GM18498 (cell line): ENCODE results near the gene DRAXIN.
A peak's percentile ranks its signal among the peaks of the same experiment; 100 is the strongest.
"Not testable (repeated sequence)": the region's sequence is repeated elsewhere in the genome, so short reads cannot be mapped to it uniquely, and the experiment has no call there.

ENCODE experiments used
- ATAC-seq: cut with Tn5 transposase; IDR thresholded peaks from one replicate; pipeline ENCODE4 v1.9.1; 2021; ENCODE audit warnings: mild to moderate bottlenecking, moderate library complexity; ENCODE audit not compliant: unreplicated experiment

DRAXIN gene

DNA sequence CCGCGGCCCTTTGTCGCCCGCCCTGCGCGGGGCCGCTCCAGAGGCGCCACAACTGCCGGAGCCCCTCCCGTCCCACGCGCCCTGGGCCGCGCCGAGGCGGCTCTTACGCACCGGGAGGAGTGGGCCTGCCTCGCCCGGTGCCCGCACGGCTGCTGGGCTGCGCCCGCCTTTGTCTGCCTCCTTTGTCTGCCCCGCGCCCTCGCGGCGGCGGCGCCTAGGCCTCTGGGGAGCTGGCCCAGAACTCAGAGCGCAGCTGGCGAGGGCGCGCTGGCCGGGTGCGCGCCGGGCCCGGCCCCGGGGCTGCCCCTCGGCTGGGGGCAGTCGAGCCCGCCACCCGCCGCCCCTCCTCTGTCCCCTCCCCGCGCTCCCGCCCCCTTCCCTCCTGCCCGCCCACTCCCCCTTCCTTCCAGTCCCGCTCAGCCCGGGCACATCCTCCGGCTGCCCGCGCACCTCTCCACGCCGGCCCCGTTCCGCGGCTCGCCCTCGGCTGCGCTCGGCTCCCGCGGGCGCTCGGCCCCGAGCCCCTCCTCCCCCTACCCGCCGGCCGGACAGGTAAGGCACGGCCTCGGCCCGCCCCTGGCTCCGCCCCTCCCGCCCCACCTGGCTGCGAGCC is at the start of gene DRAXIN:
Gene DRAXIN, plus strand, starts transcription at position 409 of the 613 bp plus-strand sequence. CDS start 14,549 bp downstream, outside the sequence.
- ATAC-seq = no peak

DNA sequence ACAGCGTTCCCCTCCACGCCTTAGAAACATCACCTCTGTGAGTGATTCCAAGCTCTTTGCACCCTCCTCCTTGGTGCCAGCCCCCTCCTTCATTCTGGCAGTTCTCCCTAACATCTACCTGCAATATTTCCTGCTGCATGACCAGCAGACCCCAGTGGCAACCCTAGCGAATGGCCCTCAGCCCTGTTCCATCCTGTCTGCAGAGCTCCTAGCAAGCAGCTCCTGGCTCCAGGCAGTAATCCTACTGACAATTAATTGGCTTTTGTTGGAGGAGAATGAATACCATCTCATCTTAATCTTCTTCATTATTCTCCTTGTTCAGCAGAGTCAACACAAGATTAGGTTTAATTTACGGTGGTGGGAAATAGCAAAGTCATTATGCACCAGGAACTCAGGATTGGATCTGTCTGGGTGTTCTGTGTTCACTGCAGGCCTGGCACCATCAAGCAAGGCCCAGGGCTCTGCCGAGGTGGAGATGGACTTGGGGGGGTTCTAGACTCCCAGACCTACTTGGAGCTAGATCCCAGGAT is 49.7 kb upstream of the DRAXIN start:
- ATAC-seq = no peak

DNA sequence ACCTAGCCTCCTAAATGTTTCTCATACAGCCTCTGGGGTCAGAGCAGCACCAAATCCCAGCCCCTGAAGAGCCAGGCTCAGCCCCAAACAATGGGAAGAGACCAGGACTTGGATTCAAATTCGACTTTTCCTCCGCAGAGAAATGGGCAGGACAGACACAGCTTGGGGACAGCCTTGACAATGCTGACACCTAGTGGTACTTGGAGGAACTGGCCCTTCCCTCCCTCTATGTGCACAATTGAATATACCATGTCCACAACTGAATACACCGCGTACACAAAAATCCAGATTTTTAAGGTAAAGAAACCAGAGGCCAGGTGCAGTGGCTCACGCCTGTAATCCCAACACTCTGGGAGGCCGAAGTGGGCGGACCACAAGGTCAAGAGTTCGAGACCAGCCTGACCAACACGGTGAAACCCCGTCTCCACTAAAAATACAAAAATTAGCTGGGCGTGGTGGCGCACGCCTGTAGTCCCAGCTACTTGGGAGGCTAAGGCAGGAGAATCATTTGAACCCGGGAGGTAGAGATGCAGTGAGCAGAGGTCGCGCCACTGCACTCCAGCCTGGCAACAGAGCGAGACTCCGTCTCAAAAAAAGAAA is 49.0 kb upstream of the DRAXIN start:
- ATAC-seq = not testable (repeated sequence)

DNA sequence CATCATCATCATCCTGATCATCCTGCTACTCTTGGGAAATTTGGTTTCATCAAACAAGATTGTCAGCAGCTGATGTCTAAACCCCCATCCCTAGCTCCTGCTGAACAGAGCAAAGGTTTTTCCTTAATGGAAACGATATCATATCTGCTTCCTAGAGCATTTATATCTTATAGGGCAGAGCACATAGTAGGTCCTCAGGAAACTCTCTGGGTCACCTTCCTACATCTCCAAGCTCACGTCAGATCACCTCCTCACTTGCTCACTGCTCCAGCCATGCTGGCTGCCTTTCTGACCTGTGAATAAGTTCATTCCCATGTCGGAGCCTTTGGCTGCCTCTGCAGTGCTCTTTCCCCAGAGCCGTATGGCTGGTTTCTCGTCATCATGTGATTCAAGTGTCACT is 47.7 kb upstream of the DRAXIN start:
- no peak for ATAC-seq

DNA sequence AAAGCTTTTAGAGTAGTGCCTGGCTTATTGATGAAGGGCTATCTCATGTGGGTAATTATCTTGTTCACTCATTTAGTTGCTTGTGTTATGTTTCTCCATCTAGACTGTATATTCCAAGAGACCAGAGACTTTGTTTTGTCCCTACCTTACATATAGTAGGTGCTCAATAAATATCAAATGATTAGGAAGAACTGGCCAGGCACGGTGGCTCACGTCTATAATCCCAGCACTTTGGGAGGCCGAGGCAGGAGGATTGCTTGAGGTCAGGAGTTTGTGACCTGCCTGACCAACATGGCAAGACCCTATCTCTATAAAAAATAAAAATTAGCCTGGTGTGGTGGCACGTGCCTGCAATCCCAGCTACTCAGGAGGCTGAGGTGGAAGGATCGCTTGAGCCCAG is 46.2 kb upstream of the DRAXIN start:
- ATAC-seq = no peak

- no peak for ATAC-seq
Observed at GRCh38 chr1:11645670-11646265, 45.7 kb upstream of the DRAXIN start.

GRCh38 chr1:11646317-11646716 is 45.2 kb upstream of the DRAXIN start:
- no peak for ATAC-seq

DNA sequence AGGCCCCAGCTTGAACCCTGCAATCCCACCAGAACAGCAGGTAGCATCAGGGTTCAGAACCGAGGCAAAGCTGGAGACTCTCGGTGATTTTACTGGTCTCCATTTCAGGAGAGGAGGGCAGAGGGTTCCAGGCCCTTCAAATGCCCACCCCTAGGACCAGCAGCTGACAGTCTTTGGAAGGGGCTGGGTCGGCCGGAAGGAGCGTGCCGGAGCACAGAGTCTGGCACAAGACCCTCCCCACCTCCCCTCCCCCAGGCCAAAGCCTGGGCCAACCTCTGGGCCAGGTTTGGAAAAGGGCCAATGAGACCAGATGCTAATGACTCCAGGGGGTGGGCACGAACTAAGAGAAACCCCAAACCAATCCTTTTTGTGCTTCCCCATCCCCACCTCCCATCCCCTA is 44.2 kb upstream of the DRAXIN start:
- ATAC-seq = no peak

GRCh38 chr1:11648039-11648438 is 43.5 kb upstream of the DRAXIN start:
- no peak for ATAC-seq

GRCh38 chr1:11648732-11649158 is 42.8 kb upstream of the DRAXIN start:
- ATAC-seq = no peak

DNA sequence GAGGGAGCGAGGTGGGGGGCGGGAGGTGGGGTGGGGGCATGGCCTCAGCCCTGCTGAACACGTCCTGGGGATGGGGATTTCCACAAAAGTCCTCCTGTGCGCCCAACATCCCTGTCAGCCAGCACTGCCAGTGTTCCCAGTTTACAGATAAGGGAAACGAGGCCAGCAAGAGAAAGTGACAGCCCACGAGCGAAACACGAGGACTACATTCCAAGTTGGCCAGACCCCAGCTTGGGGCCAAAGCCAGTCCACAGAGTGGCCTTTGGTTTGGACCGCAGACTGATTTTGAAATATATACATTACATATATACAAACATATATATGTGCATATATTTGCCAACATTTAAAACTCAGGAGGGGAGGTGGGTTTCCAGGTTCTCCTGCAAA is 42.3 kb upstream of the DRAXIN start:
- no peak for ATAC-seq

- no peak for ATAC-seq
Observed at GRCh38 chr1:11649624-11650330, 41.7 kb upstream of the DRAXIN start.

DNA sequence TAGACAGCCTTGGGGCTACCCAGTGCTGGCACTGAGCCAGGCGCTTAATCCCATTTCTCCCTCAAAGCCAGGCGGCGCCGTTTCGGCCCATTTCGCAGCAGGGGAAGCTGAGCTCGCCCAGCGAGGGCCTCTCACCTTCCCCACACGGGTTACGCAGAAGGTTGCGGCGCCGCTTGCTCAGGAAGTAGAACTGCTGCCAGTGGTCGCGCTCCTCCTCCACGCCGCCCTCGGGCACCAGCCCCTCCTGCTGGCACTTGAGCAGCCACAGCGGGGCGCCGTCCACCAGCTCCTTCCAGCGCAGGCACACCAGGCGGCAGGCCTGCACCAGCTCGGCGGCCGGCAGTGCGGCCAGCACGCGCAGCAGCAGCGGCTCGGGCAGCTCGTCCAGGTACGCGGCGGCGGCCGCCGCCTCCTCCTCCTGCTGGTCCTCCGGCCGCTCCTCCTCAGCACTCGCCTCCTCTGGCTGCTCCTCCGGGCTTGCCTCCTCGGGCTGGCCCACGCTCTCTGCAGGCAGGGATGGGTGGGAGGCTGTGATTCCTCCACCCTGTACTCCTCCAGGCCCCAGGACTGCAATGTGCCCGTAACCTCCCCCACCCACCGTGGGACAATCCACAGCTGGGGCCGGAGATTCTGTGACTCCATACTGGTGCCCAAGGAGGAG is 41.0 kb upstream of the DRAXIN start:
- no peak for ATAC-seq

GRCh38 chr1:11651017-11651416 is 40.5 kb upstream of the DRAXIN start:
- ATAC-seq = no peak

DNA sequence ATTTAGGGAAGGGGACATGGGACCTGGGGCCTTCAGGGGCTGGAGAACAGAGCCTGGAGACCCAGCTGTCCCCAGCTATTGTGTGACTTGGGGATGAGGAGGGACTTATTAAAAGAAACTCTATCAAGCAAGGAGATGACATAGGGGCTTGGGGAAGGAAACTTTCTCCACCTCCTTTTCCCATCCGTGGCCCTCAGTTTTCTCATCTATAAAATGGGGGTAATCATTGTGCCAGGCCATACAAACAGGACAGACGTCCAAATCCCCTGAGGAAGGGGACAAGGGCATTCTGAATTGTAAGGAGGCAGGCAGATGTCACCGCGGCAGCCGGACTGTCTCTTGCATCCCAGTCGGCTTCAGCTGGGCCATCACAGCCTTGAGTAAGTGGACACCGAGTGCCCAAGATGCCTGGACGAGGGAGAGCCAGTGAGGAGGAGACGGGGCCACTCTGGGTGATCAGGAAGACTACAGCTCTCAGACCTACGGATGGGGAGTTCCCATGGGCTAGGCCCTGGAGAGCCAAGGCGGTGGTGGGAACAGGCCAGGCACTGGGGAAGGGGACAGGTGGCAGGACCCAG is 39.2 kb upstream of the DRAXIN start:
- ATAC-seq = no peak

DNA sequence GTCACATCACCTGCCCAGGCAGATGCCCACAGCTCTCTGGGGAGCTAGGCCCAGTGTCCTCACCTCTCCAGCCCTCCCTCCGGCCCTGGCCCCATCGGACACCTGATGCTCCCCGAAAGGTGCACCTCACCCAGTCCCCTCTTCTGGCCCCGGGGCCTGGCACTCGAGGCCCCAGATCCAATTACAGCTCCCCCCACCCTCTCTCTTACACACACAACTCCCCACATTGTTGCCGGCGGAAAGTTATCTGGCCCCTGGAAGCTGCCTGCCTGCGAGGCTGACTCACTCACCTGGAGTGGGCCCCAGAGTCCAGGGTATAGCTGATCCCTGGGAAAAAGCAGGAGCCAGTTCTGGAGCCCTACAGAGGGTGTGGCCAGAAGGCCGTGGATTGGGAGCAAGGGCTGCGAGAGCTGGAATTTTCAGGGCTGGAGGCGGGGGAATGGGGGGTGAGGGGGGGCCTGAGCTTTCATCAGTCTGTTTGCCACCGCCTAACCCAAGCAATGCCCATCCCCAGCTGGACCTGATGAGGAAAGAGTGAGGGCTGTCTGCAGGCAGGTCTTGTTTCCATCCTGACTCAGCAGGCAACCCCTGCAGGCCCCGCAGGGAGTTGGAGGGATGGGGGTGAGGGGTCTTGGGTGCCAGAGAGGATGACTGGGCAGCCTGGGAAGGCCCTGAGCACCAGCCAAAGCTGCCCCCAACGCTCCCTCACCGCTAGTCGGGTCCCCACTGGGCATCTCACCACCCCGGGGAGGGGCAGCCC is 38.2 kb upstream of the DRAXIN start:
- ATAC-seq = no peak

DNA sequence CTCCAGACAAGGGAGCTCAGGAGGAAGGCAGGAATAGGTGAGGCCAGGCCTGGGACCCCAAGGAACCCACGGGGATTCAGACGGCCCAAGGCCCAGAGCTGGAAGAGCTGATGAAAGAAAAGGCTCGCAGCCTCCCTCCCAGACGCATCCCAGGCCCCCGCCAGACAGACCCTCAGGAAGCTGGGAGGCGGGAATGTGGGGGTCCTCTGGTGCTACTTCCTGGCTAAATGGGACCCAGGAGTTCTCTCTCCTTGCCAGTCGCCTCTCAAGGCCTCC is 37.7 kb upstream of the DRAXIN start:
- no peak for ATAC-seq

GRCh38 chr1:11654137-11654938 is 37.2 kb upstream of the DRAXIN start, which contains the start of the genes FBXO2 and FBXO44:
FBXO2 (minus strand) TSS chr1:11654429; CDS start chr1:11654340, 89 bp downstream.
FBXO44 (plus strand) TSS chr1:11654877; CDS start chr1:11655836, 959 bp downstream.
- peak; percentile 83 for ATAC-seq
